Vagina (tissue), 2 donors: ENCODE measurements around the gene ABCB4.

Experiments
- CTCF ChIP-seq, 3 experiments: fragments of 450-650 bp in 2 of 3; fragments of 200-600 bp in 1 of 3; sonication (generic) in 1 of 3; IDR thresholded peaks; one replicate each; pipeline ENCODE4 v1.5.1; 2017 to 2019; ENCODE audit warnings: antibody characterized with exemption in 3 of 3, mild to moderate bottlenecking in 2 of 3, moderate library complexity in 2 of 3
- POLR2A ChIP-seq, 2 donors: fragments of 450-650 bp; IDR thresholded peaks; one replicate each; pipeline ENCODE4 v1.6.1; 2017; ENCODE audit warnings: antibody characterized with exemption in 2 of 2, mild to moderate bottlenecking in 2 of 2, moderate library complexity in 2 of 2
- POLR2AphosphoS5 ChIP-seq, 2 donors: sonication (generic); formaldehyde crosslinking; IDR thresholded peaks; one replicate each; pipeline ENCODE4 v1.9.0; 2017; ENCODE audit warnings: antibody characterized with exemption in 2 of 2, mild to moderate bottlenecking in 2 of 2, low read depth in 1 of 2; ENCODE audit not compliant: insufficient read depth in 1 of 2

- TF ChIP-seq CTCF (IDR thresholded peaks at IDR 0.05), result no peak
- TF ChIP-seq POLR2AphosphoS5 (IDR thresholded peaks at IDR 0.05; ENCODE audit: insufficient read depth in 1 of 2, low read depth in 1 of 2), result no peak
- TF ChIP-seq POLR2A (IDR thresholded peaks at IDR 0.05), result no peak
Measured at GRCh38 chr7:87479951-87480350, 4.5 kb upstream of the ABCB4 start.
